NCI-H1694 (cell line): ENCODE results near the gene H1-8.
"Not testable (repeated sequence)": the region's sequence is repeated elsewhere in the genome, so short reads cannot be mapped to it uniquely, and the experiment has no call there.

ENCODE experiments used
- DNase-seq: peaks from one replicate; lab custom pipeline; 2025; lab: John Stamatoyannopoulos, UW

The H1-8 gene

DNA sequence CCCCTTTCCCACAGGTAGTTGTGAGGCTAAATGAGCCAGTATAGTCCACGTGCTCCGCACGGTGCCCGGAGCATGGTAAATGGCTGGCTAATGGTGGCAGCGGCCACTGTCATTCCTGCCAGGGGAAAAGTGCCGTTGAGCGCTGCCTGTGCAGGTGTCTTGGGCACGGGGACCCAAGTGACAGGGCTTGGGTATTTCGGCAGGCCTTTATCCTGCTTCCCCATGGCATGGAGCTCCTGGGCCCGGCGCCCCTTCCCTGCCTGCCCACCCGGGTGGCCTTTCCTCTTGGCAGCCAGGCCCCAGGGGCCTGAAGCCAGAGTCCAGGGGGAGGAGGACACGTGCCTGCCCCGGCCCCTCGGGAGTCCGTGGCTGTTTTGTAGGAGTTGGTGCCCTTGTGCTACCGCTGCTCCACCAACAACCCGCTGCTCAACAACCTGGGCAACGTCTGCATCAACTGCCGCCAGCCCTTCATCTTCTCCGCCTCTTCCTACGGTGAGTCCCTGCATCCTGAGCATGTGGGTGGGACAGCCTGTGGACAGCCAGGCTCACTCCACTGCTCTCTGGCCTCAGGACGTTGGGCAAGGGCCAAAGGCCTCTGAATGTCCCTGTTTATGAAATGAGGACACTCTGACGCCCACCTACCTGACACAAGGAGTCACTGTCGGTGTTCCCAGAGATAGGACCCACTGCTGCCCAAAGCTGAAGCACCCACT, 27.7 kb upstream of the H1-8 start:
- DNase-seq = not testable (repeated sequence)

DNA sequence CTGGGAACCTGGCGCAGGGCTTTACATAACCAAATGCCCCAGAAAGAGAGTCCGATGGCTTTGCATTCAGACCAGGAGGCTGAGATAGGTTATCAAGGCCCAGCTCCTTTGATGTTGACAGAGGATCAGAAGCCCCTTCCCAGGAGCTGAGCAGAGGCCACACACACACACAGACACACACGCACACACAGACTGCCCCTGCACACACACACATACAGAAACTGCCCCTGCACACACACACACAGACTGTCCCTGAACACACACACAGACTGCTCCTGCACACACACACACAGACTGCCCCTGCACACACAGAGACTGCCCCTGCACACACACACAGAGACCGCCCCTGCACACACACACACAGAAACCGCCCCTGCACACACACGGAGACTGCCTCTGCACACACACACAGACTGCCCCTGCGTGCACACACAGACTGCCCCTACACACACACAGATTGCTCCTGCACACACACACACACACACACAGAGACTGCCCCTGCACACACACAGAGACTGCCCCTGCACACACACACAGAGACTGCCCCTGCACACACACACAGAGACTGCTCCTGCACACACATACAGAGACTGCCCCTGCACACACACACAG, 27.0 kb upstream of the H1-8 start:
- DNase-seq = not testable (repeated sequence)

DNA sequence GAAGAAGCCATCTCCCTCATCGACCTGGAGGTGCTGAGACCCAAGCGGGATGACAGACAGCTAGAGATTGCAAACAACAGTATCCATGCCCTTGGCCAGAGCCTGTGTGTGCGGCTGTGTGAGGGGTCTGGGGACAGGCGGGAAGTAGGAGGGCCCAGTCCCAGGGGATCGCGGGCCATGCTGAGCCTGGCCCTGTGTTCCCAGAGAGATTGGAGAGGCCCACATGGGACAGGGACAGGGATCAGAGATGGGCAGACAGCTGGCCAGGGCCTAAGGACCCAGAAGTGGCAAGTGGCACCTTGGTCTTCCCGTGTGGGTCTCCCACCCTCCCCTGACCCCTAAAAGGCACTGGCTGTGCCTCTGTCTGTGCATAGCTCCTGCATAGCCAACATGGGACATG, 25.5 kb upstream of the H1-8 start:
- no peak for DNase-seq

DNA sequence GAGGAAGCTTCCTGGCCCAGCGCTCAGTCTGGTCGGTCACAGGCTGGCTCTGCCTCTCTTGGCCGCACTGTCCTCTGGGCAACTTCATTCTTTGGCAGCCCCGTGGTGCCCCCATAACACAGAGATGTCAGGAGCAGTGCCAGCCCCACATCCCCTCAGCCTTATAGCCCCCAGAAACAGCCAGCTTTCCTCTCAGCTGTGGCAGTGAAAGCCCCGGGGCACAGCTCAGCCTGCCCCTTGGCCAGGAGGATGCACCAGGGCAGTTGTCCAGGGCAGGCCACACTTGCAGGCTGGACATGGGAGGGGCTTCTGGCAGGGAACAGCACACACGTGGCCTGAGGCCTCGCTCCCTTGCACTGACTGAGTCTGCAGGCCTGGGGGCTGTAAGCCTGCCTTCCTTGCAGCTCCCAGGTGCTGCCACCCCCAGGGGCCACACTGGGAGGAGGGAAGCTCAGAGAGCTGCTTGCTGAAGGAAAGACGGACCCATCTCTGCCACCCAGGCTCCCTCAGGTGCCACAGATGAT, 24.9 kb upstream of the H1-8 start:
- DNase-seq = no peak

DNA sequence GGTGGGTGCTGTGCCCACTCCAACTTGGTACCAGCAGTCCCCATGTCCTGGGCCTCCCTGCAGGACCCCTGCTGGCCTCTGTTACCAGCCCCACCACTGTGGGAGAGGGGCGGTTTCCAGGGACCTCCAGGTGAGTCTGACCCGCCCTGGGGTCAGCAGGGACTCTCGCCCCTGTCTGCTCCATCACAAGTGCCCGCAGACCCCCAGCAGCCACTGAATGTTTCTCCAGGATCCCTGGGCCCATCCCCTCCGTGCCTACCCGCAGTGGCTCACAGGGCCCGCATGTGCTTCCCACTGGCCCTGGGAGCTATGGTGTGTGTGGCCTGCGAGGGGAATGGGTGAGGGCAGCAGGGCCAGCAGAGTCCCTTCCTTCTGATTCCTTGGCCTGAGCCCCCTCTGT, 24.4 kb upstream of the H1-8 start:
- DNase-seq = no peak

DNA sequence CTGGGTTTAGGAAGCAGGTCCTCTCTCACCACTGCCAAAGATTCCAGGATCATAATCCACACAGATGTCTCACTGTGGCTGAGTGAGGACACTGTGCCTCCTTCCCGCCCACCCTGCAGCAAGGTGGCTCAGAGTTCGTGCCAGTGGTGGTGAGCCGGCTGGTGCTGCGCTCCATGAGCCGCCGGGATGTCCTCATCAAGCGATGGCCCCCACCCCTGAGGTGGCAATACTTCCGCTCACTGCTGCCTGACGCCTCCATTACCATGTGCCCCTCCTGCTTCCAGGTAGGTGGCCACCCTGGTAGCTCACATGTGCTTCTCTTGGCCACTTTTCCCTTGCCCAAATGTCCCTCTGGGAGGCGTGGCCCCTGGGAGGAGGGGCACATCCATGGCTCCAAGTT, 23.5 kb upstream of the H1-8 start:
- DNase-seq = no peak

DNA sequence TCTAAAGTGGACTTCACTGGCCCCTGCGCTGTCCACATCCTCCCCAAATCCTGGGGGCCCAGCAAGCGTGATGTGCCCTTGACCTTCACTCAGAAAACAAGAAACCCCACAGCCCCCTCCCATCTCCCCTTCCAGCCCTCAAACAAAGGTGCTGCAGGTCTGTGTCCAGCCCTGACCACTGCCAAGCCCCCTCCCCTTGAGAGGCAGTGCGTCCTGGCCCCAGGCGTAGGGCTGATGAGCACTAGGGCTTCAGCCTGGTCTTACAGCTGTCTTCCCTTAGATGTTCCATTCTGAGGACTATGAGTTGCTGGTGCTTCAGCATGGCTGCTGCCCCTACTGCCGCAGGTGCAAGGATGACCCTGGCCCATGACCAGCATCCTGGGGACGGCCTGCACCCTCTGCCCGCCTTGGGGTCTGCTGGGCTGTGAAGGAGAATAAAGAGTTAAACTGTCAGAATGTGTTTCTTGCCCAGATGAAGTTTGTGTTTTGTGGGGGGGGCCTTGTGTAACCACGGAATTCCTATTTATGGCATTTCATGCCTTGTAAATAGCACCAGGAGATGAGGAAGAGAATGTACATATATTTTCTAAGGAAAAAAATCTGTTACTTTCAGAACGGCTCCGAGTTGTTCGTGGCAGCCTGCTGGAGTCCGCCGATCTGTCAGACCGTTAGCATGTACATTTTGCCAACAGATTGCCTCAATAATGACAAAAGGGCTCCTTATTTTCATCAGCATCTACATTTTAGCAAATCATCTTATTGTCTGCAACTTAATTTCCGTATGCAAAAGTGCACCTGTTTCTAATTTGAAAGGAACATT, 22.9 kb upstream of the H1-8 start:
- DNase-seq = no peak

DNA sequence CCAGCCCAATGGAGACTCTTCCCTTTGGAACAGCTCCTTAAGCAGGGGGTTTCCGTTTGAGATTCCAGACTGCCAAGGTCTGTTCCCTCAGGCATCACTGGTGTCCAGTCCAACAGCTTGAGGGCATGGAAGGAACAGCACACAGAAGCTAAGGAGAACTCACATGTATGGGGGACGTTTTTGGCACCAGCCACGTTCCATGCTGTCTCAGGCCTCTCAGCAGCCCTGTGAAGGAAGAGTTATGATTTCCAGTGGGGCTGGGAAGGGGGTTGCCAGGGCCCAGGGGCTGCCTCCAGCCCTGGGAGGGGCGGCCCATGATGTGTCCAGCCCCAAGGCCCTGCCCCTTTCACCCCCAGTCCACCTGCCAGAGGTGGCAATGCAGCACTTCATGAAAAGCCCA, 22.0 kb upstream of the H1-8 start:
- no peak for DNase-seq

DNA sequence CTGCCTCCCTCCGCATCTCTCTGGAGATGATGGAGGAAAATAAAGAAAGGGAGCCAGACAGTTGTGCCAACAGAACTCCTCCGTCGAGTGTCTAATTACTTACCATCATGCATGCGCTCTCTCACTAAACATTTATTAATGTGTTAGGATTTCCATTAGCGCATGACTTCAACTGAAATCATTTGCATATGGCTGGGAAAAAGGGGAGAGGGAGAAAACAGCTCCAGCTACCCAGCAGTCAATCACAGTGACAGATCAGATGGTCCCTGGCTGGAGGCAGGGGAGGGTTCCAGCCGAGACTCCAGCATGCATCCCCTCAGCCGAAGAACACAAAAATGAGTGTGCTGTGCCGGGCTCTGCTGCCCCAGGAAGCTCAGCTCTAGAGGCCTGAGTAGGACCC, 21.4 kb upstream of the H1-8 start:
- no peak for DNase-seq

DNA sequence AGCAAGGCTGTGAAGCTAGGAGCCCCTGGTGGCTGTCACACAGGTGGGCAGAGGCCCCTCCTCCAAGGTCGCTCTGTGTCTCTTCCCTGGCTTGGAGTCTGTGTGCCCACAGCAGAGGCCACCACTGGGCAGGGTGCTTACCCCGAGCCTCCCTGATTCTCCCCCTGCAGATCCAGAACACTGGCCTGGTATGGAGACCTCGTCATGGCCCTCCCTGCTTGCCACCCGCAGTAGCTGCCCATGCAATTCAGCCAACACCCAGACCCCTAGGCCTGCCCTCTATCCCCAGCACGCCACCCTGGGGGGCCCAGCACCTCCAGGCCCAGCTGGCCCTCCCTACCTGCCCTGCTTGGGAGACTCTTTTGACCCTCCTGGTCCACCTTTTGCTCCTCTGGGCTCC, 20.0 kb upstream of the H1-8 start:
- DNase-seq = no peak

DNA sequence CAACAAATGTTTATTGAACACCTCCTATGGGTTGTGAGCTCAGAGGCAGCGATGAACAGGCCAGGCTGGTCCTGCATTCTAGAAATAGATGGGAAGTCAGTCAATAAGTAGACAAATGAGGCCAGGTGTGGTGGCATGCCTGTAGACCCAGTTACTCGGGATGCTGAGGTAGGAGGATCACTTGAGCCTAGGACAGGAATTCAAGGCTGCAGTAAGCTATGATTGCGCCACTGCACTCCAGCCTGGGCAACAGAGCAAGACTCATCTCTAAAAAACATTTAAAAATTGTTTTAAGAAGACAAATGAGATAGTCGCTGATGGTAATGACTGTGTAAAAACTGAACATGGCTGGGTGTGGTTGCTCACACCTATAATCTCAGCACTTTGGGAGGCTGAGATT, 18.9 kb upstream of the H1-8 start:
- DNase-seq = no peak

DNA sequence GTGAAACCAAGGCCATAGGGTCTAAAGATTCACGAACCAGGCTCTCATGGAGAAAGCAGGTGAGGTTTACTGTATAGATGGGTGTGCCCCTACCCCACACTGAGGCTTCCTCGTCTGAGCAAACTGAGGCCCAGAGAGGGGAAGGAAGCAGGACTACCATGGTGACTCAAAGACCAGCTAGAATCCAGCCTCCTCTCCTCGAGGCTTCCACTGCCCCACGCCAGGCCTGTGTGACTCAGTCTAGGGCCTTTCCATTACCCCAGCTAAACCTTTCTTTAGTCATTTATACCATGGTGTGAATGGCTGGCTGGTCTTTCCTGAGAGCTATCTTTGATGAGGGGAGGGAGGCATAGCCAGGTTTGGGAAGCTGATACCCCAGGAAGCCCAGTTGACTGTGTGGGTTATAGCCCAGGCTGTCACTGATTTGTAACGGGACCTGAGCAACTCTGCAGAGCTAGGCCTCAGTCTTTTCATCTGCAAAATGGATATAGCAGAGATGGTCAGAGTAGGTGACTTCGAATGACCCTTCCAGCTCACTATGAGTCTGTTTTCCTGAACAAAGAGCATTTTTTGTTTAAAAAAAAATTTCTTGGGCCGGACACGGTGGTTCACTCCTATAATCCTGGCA, 17.5 kb upstream of the H1-8 start:
- no peak for DNase-seq

DNA sequence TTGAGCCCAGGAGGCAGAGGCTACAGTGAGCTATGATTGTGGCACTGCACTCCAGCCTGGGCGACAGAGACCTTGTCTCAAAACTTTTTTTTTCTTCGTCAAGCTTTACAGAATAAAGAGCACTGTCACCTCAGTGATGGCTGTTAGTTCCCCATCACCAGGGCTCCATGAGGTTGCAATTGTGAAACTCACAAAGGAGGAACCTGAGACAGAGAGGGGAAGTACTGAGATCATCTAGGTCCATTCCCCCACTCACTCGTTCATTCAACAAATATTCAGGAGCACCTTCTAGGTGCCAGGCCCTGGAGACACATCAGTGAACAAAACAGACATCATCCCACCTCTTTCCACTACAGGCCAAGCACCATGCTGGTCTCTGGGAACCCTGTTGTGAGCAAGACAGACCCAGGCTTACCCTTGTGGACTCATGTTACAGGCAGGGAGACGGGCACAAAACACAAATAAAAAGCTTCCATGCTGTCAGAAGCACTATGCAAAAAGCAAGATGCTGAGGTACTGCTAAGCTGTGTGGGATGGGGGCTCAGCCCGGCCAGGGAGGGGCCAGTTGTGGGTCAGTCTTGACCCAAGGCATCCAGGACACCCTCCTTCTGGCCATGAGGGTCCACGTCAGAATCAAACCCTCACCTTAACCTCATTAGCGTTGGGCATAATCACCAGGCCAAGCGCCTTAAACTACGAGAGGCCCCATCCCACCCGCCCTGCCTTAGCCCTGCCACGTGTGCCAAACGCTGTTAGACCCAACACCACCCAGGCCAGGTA, 16.7 kb upstream of the H1-8 start:
- DNase-seq = no peak

DNA sequence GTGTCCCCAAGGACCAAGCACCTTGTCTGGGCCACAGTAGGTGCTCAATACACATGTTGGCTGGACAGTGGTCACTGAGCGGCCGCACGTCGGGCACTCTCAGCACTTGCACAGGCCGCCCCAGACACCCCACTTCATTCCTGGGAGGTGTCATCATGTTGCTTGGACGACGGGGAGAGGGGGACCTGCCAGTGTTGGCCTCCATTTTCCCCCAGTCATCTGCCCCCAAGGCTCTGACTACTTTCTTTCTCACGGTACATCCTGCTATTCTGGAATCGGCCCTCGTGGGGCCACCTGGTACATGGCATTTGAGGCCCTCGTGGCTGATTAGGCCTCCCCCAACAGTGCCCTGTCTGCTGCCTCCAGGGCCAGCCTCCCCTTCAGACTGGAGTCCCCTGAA, 15.7 kb upstream of the H1-8 start:
- no peak for DNase-seq

DNA sequence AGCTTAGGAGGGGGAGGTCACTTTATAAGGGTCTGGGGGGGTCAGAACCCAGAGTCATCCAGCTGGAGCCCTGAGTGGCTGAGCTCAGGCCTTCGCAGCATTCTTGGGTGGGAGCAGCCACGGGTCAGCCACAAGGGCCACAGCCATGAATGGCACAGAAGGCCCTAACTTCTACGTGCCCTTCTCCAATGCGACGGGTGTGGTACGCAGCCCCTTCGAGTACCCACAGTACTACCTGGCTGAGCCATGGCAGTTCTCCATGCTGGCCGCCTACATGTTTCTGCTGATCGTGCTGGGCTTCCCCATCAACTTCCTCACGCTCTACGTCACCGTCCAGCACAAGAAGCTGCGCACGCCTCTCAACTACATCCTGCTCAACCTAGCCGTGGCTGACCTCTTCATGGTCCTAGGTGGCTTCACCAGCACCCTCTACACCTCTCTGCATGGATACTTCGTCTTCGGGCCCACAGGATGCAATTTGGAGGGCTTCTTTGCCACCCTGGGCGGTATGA, 14.3 kb upstream of the H1-8 start, which contains the start of gene RHO:
TSS of gene RHO (plus strand) at position 51 of the 512 bp plus-strand sequence. CDS start at position 146, 95 bp downstream.
- no peak for DNase-seq

DNA sequence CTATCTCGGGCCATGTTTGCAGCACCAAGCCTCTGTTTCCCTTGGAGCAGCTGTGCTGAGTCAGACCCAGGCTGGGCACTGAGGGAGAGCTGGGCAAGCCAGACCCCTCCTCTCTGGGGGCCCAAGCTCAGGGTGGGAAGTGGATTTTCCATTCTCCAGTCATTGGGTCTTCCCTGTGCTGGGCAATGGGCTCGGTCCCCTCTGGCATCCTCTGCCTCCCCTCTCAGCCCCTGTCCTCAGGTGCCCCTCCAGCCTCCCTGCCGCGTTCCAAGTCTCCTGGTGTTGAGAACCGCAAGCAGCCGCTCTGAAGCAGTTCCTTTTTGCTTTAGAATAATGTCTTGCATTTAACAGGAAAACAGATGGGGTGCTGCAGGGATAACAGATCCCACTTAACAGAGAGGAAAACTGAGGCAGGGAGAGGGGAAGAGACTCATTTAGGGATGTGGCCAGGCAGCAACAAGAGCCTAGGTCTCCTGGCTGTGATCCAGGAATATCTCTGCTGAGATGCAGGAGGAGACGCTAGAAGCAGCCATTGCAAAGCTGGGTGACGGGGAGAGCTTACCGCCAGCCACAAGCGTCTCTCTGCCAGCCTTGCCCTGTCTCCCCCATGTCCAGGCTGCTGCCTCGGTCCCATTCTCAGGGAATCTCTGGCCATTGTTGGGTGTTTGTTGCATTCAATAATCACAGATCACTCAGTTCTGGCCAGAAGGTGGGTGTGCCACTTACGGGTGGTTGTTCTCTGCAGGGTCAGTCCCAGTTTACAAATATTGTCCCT, 13.4 kb upstream of the H1-8 start:
- DNase-seq = no peak

DNA sequence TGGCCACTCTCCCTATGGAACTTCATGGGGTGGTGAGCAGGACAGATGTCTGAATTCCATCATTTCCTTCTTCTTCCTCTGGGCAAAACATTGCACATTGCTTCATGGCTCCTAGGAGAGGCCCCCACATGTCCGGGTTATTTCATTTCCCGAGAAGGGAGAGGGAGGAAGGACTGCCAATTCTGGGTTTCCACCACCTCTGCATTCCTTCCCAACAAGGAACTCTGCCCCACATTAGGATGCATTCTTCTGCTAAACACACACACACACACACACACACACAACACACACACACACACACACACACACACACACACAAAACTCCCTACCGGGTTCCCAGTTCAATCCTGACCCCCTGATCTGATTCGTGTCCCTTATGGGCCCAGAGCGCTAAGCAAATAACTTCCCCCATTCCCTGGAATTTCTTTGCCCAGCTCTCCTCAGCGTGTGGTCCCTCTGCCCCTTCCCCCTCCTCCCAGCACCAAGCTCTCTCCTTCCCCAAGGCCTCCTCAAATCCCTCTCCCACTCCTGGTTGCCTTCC, 12.7 kb upstream of the H1-8 start:
- no peak for DNase-seq

DNA sequence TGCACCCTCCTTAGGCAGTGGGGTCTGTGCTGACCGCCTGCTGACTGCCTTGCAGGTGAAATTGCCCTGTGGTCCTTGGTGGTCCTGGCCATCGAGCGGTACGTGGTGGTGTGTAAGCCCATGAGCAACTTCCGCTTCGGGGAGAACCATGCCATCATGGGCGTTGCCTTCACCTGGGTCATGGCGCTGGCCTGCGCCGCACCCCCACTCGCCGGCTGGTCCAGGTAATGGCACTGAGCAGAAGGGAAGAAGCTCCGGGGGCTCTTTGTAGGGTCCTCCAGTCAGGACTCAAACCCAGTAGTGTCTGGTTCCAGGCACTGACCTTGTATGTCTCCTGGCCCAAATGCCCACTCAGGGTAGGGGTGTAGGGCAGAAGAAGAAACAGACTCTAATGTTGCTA, 12.2 kb upstream of the H1-8 start:
- DNase-seq = no peak

DNA sequence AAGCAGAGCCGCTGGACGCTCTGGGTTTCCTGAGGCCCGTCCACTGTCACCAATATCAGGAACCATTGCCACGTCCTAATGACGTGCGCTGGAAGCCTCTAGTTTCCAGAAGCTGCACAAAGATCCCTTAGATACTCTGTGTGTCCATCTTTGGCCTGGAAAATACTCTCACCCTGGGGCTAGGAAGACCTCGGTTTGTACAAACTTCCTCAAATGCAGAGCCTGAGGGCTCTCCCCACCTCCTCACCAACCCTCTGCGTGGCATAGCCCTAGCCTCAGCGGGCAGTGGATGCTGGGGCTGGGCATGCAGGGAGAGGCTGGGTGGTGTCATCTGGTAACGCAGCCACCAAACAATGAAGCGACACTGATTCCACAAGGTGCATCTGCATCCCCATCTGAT, 11.3 kb upstream of the H1-8 start:
- DNase-seq = no peak

DNA sequence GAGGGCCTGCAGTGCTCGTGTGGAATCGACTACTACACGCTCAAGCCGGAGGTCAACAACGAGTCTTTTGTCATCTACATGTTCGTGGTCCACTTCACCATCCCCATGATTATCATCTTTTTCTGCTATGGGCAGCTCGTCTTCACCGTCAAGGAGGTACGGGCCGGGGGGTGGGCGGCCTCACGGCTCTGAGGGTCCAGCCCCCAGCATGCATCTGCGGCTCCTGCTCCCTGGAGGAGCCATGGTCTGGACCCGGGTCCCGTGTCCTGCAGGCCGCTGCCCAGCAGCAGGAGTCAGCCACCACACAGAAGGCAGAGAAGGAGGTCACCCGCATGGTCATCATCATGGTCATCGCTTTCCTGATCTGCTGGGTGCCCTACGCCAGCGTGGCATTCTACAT, 10.7 kb upstream of the H1-8 start:
- DNase-seq = no peak
